Duodenal mucosa (tissue), 2 donors: ENCODE results near the gene CCR5.
"Not testable (repeated sequence)": the region's sequence is repeated elsewhere in the genome, so short reads cannot be mapped to it uniquely, and the experiment has no call there.

Experiments used
- H3K27ac ChIP-seq: one replicate; pipeline ENCODE4 v1.7.0; 2013; ENCODE audit warnings: low read depth, low read length
- H3K27me3 ChIP-seq, 2 donors: one replicate each; pipeline ENCODE4 v1.7.0; 2013; ENCODE audit warnings: low read length in 2 of 2, control low read depth in 1 of 2; ENCODE audit not compliant: insufficient read depth in 2 of 2, control insufficient read depth in 1 of 2
- H3K36me3 ChIP-seq, 2 donors: one replicate each; pipeline ENCODE4 v1.7.0; 2013; ENCODE audit warnings: low read length in 2 of 2, control low read depth in 1 of 2; ENCODE audit not compliant: insufficient read depth in 2 of 2, control insufficient read depth in 1 of 2
- H3K4me1 ChIP-seq, 2 donors: one replicate each; pipeline ENCODE4 v1.7.0; 2013; ENCODE audit warnings: low read length in 2 of 2, control low read depth in 1 of 2; ENCODE audit not compliant: insufficient read depth in 2 of 2, control insufficient read depth in 1 of 2
- H3K4me3 ChIP-seq, 2 donors: one replicate each; pipeline ENCODE4 v1.7.0; 2013; ENCODE audit warnings: low read length in 2 of 2, low read depth in 1 of 2
- H3K9ac ChIP-seq, 2 donors: one replicate each; pipeline ENCODE4 v1.7.0; 2013; ENCODE audit warnings: low read length in 2 of 2, low read depth in 1 of 2
- H3K9me3 ChIP-seq, 2 donors: one replicate each; pipeline ENCODE4 v1.7.0; 2013; ENCODE audit warnings: low read length in 2 of 2, control low read depth in 1 of 2; ENCODE audit not compliant: control insufficient read depth in 1 of 2

CCR5 gene

DNA sequence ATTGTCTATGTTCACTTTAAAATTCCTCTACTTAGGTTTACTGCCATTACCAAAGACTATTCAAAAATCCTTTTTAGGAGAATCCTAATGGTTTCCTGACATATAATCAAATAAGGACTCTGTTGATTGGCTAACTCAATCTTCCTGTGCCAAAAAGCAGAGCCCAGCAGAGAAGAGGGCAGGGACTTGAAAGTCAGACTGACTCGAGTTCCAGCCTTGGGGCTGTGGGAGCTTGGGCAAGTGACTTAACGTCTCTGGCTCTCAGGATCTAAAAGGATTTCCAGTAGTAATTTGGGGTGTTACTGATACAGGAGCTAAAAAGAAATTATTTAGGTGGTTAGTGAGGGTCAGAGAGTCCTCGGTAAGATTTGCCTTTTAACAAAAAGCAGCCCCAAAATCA, 10.9 kb downstream of the CCR5 start:
- Histone ChIP-seq H3K4me3 (no peak overlapping the region), H3K9ac (no peak overlapping the region), H3K9me3 (no peaks in the 10 kb centered on the region), H3K27ac (no peak overlapping the region), H3K36me3 (no peaks in the 10 kb centered on the region), H3K27me3 (no peaks in the 10 kb centered on the region), H3K4me1 (peaks cover 29 to 31% of the 10 kb centered on the region in 2 donors)

DNA sequence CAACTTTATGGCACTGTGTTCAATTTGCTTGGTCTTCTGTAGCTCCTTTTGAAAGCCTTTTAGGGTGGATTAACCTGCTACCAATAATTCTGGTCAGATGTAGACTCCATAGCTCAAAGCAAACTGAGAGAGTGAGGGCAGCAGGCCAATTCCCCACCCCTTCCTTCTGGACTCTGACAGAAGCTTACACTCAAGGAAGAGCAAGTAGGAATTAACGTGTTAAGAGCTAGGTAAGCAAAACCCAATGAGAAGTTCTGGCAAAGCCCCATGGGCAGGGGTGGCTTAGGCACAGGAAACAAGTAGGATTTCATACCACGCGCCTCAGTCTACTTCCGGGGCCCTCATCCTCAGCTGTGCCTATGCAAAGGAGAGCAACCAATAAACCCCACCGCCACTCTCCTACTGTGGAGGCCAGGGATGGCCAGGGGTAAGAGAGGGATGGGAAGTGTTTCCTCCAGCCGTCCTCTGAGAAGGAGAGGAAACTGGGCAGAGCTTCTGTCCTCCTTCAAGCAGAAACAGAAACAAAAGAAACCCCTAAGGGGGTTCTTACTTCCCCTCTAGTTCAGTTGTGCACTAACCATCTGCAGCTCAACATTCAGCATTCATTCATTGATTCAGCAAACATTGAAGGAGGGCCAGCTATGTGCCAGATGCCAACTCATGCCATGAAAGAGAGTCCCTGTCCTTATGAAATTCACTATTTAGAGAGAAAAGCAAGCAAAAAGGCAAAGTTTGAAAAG, 12.6 kb downstream of the CCR5 start:
- H3K27ac ChIP-seq = no peak overlapping the region
- peaks cover 29 to 31% of the 10 kb centered on the region in 2 donors for H3K4me1 ChIP-seq
- no peak overlapping the region for H3K4me3 ChIP-seq
- no peaks in the 10 kb centered on the region for H3K9me3 ChIP-seq
- no peaks in the 10 kb centered on the region for H3K27me3 ChIP-seq
- no peaks in the 10 kb centered on the region for H3K36me3 ChIP-seq
- no peak overlapping the region for H3K9ac ChIP-seq

DNA sequence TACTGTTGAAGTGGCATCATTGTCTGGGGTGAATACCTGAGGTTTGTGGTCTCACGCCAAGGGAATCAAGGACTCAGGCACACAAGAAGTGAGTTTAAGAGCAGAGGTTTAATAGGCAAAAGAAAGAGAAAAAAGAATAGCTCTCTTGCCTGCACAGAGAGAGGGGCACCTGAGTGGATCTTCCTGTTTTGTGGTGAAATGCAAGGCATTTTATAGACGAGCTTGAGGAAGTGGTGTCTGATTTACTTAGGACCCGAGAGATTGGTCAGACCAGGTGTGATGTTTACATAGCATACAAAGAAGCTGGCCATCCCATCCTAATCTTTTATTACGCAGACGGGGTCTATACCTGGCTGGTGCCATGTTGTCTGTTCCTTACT, 13.2 kb downstream of the CCR5 start:
- no peaks in the 10 kb centered on the region for H3K9me3 ChIP-seq
- H3K4me3 ChIP-seq = no peak overlapping the region
- no peaks in the 10 kb centered on the region for H3K36me3 ChIP-seq
- no peak overlapping the region for H3K27ac ChIP-seq
- H3K27me3 ChIP-seq = no peaks in the 10 kb centered on the region
- peaks cover 29 to 31% of the 10 kb centered on the region in 2 donors for H3K4me1 ChIP-seq
- H3K9ac ChIP-seq = no peak overlapping the region

DNA sequence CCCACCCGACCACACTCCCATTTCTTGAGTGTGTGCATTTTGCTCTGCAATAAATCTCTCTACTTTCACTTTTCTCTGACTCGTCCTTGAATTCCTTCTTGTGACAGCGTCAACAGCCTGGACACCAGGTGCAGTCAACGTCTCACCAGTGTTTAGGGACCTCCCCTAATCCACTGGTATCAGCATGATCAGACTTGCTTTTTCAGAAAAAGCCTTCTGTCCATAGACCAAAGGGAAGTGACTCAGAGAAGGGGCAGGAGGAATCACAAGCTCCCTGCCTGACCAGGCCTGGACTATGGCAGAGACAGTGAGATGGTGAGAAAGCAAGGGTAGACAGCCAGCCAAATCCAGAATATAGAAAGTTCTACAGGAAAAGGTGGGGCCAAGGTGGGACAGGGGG, 15.5 kb downstream of the CCR5 start:
- Histone ChIP-seq H3K27ac (no peak overlapping the region), H3K4me3 (no peak overlapping the region), H3K27me3 (no peaks in the 10 kb centered on the region), H3K36me3 (no peaks in the 10 kb centered on the region), H3K9me3 (no peaks in the 10 kb centered on the region), H3K4me1 (peaks cover 20 to 23% of the 10 kb centered on the region in 2 donors), H3K9ac (no peak overlapping the region)

DNA sequence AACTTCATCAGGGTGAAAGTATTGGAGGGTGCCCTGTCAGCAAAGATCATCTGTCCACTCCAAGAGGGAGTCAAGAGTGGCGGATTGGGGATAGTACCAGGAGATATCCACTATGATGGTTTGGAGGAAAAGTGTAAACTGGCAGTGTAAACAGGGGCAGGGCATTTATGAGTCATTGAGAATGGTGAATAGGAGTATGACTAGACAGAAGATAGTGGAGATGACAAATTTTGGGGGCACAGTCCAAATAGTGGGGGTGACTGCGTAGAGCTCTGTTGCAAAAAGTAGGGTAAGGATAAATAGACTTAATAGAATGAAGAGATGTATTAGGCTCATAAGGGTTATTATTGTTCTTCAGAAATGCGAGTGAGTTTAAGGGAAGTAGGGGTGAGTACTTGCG, 18.1 kb downstream of the CCR5 start:
- H3K36me3 ChIP-seq, H3K9ac ChIP-seq, H3K4me1 ChIP-seq, H3K4me3 ChIP-seq, H3K27ac ChIP-seq, H3K27me3 ChIP-seq, H3K9me3 ChIP-seq: not testable (repeated sequence)

DNA sequence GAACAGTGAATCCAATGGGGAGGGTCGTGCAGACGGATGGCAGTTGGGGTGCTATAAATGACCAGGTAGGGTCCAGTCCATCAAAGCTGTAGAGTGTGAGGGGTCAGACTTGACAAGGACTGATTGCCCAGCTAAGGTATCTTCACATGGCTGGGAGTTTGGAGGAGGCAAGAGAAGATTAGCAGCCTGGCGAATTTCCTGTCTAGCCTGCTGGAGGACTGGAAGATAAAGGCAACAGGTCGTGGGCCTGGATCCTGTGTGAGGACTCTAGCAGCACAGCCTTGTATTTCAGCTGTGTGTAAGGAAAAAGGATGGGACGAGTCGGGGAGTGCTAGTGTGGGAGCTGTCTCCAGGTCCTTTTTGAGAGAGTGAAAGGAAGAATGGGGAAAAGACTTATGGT, 18.6 kb downstream of the CCR5 start:
- Histone ChIP-seq H3K27ac (no peak overlapping the region), H3K4me1 (peaks cover 5 to 7% of the 10 kb centered on the region in 2 donors), H3K4me3 (no peak overlapping the region), H3K9ac (no peak overlapping the region), H3K9me3 (no peaks in the 10 kb centered on the region), H3K27me3 (no peaks in the 10 kb centered on the region), H3K36me3 (no peaks in the 10 kb centered on the region)

DNA sequence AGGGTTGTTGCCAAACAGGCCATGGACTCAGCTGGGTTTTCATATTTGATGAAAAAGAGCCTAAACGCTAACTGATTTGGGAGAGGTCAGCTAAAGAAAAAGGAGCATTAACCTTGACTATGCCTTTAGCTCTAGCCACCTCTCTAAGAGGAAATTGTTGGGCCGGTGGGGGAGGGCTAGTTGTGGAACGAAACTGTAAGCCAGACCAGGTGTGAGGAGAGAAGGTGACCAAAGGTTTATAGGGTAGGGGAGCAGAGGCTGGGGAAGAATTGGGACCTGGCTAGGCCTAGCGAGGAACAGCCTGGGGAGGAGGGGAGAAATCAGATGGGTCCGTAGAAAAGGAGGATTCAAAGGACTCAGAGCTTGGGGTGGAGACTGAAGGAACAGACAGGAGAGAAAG, 20.8 kb downstream of the CCR5 start:
- H3K9ac ChIP-seq, H3K36me3 ChIP-seq, H3K4me1 ChIP-seq, H3K4me3 ChIP-seq, H3K9me3 ChIP-seq, H3K27me3 ChIP-seq, H3K27ac ChIP-seq: not testable (repeated sequence)

DNA sequence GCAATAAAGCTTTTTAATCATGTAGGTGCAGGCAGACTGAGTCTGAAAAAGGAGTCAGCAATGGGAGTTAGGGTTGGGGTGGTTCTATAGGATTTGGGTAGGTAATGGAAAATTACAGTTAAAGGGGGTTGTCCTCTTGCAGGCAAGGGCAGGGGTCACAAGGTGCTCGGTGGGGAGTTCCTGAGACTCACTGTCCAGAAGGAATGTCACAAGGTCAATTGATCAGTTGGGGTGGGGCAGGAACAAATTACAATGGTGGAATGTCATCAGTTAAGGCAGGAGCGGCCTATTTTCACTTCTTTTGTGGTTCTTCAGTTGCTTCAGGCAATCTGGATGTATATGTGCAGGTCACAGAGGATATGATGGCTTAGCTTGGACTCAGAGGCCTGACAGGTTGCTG, 22.3 kb downstream of the CCR5 start:
- Histone ChIP-seq H3K4me1 (peaks cover 6 to 7% of the 10 kb centered on the region in 2 donors), H3K4me3 (no peak overlapping the region), H3K9ac (no peak overlapping the region), H3K9me3 (no peaks in the 10 kb centered on the region), H3K36me3 (no peaks in the 10 kb centered on the region), H3K27me3 (no peaks in the 10 kb centered on the region), H3K27ac (no peak overlapping the region)

DNA sequence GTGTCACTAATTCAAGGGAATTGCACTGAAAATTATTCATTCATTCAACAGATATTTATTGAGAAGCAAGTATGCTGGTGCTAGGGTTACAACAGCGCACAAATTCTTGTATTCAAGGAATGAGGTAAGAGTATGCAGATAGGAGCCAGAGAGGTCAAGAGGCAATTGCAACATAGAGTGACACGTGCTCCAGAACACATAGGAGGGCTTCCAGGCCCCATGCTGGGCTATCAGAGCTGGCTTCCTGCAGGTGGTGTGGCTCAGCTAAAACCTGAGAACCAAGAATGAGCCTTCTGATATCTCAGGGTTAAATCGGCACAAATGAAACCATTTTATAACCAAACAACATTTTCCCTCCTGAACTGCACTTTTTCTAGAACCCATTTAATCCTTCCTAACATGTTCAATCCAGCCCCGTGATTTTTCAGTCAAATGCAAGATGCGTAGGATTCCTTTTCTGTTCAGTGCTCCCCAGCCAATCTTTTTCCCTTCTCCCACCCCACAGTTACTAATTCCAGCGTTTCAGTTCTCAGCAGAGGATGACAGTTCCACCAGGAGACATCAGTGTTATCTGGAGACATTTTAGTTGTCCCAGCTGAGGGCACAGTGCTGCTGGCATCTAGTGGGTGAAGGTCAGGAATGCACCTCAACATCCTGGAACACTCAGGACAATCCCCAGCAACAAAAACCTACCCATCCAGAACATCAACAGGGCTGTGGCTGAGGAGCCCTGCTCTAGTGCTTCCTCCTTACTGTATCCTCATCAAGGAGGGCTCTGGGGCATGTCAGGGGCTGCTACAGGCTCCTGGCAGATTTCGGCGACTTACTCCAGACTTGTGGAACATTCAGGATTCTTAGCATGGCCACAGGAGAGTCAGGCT, 23.0 kb downstream of the CCR5 start:
- Histone ChIP-seq H3K4me1 (peaks cover 6 to 7% of the 10 kb centered on the region in 2 donors), H3K27ac (no peak overlapping the region), H3K4me3 (no peak overlapping the region), H3K36me3 (no peaks in the 10 kb centered on the region), H3K9me3 (no peaks in the 10 kb centered on the region), H3K27me3 (no peaks in the 10 kb centered on the region), H3K9ac (no peak overlapping the region)

DNA sequence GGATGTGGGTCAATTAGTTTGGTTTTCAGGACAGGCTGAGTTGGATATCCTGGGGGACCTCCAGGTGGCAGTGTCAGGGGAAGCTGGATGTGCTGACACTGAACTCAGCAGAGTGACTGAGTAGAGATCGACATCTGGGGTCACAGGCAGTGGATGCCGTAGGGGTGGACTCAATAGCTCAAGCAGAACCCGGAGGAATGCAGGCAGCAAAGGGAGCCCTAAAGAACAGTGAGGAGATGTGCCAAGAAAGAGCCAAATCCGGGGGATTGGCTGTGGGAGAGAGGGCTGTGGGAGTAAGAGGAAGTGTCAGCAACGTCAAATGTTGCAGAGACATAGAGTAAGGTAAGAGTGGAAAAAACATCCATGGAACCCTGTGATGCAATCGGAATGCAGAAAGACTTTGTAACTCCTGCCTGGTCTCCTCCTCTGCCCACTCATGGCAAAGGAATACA, 24.5 kb downstream of the CCR5 start:
- H3K27me3 ChIP-seq = no peaks in the 10 kb centered on the region
- H3K27ac ChIP-seq = no peak overlapping the region
- H3K4me3 ChIP-seq = no peak overlapping the region
- H3K4me1 ChIP-seq = peaks cover 6 to 7% of the 10 kb centered on the region in 2 donors
- no peak overlapping the region for H3K9ac ChIP-seq
- no peaks in the 10 kb centered on the region for H3K9me3 ChIP-seq
- no peaks in the 10 kb centered on the region for H3K36me3 ChIP-seq
